RWPE2 (cell line): ENCODE measurements around the gene OTOF.

Experiments
- ATAC-seq: fragments of 200-7000 bp; cut with Tn5 transposase; 3 replicates; pipeline ENCODE4 v1.9.1; 2021; ENCODE audit warnings: low read depth
- DNase-seq: peaks from one replicate; pipeline ENCODE4 v3.0.0-alpha.2; 2020; ENCODE audit warnings: low spot score
- H3K27ac ChIP-seq: fragments of 450-650 bp; 2 replicates; pipeline ENCODE4 v1.5.1; 2017; ENCODE audit warnings: mild to moderate bottlenecking; ENCODE audit not compliant: poor library complexity, severe bottlenecking
- H3K27me3 ChIP-seq: fragments of 250-450 bp; sonication (Bioruptor Pico); 2 replicates; pipeline ENCODE4 v1.5.1; 2021; ENCODE audit warnings: mild to moderate bottlenecking, moderate library complexity; ENCODE audit not compliant: insufficient read depth, poor library complexity, severe bottlenecking
- H3K36me3 ChIP-seq: fragments of 250-450 bp; sonication (Bioruptor Pico); 2 replicates; pipeline ENCODE4 v1.5.1; 2020; ENCODE audit warnings: low read depth, mild to moderate bottlenecking, moderate library complexity
- H3K4me1 ChIP-seq: fragments of 250-450 bp; sonication (Bioruptor Pico); 2 replicates; pipeline ENCODE4 v1.5.1; 2021; ENCODE audit warnings: mild to moderate bottlenecking, moderate library complexity; ENCODE audit not compliant: insufficient read depth, poor library complexity, severe bottlenecking
- H3K4me3 ChIP-seq: fragments of 250-450 bp; sonication (Bioruptor Pico); 2 replicates; pipeline ENCODE4 v1.5.1; 2021; ENCODE audit warnings: mild to moderate bottlenecking, moderate library complexity; ENCODE audit not compliant: severe bottlenecking
- H3K9me3 ChIP-seq: fragments of 250-450 bp; sonication (Bioruptor Pico); 2 replicates; pipeline ENCODE4 v1.5.1; 2021; ENCODE audit warnings: mild to moderate bottlenecking, moderate library complexity; ENCODE audit not compliant: severe bottlenecking
- TF ChIP-seq, protein P1 (sequence below): fragments of 450-650 bp; IDR thresholded peaks from one replicate; pipeline ENCODE4 v1.5.1; 2017; ENCODE audit warnings: mild to moderate bottlenecking, moderate library complexity; ENCODE audit not compliant: poor library complexity, severe bottlenecking

The OTOF gene

DNA sequence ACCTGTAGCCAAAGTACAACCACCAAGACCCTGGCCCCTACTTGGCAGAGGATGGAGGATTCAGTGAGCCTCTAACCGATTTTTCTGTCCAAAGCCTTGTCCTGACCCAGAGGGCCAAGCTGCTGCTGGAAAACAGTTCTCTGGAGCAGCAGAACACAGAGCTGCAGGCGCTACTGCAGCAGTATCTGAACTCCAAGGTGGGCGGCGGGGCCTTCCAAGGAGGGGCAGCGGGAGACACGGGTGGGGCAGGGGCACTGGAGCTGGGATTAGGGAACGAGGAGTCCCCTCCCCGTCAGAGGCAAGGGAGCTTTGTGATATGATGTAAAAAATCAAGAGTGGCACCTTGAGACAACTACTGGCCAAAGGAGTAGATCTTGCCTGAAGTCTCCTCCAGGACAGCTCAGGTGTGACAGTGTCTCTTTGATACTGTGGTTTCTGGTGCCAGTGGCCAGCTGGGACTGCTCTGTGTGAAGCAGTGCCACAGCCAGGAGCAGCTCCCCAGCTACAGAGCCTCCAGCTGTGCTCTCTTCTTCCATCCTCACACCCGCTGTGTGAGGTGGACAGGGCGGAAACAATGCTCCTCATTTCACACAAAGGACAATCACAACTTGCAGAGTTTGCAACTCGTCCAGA lies 22.8 kb downstream of the OTOF start:
- Histone ChIP-seq H3K36me3 (no peaks in the 10 kb centered on the region), H3K27me3 (no peaks in the 10 kb centered on the region), H3K9me3 (no peaks in the 10 kb centered on the region), H3K27ac (no peak overlapping the region), H3K4me1 (no peaks in the 10 kb centered on the region), H3K4me3 (no peak overlapping the region)
- no peak for ATAC-seq
- no peak for DNase-seq
- TF ChIP-seq, protein P1, sequence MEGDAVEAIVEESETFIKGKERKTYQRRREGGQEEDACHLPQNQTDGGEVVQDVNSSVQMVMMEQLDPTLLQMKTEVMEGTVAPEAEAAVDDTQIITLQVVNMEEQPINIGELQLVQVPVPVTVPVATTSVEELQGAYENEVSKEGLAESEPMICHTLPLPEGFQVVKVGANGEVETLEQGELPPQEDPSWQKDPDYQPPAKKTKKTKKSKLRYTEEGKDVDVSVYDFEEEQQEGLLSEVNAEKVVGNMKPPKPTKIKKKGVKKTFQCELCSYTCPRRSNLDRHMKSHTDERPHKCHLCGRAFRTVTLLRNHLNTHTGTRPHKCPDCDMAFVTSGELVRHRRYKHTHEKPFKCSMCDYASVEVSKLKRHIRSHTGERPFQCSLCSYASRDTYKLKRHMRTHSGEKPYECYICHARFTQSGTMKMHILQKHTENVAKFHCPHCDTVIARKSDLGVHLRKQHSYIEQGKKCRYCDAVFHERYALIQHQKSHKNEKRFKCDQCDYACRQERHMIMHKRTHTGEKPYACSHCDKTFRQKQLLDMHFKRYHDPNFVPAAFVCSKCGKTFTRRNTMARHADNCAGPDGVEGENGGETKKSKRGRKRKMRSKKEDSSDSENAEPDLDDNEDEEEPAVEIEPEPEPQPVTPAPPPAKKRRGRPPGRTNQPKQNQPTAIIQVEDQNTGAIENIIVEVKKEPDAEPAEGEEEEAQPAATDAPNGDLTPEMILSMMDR = no peak

DNA sequence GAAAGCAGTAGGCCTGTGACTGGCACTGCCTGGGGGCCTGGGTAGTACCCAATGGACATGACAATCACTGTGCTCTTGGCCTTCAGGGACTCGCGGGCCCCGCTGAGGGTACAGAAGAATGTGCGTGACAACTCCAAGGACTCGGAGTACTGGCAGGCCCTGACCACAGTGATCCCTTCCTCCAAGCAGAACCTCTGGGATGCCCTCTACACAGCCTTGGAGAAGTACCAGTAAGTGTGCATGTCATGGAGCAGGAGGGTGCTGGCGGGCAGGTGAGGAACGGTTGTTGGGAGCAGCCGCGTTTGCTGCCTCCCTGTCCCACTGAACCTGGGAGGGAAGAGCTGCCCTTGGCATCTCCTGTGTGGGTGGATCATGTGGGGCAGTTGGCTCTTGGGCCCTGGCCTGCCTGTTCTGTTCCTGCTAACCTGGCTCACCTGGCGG lies 23.3 kb downstream of the OTOF start:
- Histone ChIP-seq H3K9me3 (no peaks in the 10 kb centered on the region), H3K4me3 (no peak overlapping the region), H3K4me1 (no peaks in the 10 kb centered on the region), H3K27me3 (no peaks in the 10 kb centered on the region), H3K36me3 (no peaks in the 10 kb centered on the region), H3K27ac (no peak overlapping the region)
- DNase-seq = no peak
- TF ChIP-seq, protein P1 = no peak
- ATAC-seq = no peak; the same call in 2 of the 3 replicates

DNA sequence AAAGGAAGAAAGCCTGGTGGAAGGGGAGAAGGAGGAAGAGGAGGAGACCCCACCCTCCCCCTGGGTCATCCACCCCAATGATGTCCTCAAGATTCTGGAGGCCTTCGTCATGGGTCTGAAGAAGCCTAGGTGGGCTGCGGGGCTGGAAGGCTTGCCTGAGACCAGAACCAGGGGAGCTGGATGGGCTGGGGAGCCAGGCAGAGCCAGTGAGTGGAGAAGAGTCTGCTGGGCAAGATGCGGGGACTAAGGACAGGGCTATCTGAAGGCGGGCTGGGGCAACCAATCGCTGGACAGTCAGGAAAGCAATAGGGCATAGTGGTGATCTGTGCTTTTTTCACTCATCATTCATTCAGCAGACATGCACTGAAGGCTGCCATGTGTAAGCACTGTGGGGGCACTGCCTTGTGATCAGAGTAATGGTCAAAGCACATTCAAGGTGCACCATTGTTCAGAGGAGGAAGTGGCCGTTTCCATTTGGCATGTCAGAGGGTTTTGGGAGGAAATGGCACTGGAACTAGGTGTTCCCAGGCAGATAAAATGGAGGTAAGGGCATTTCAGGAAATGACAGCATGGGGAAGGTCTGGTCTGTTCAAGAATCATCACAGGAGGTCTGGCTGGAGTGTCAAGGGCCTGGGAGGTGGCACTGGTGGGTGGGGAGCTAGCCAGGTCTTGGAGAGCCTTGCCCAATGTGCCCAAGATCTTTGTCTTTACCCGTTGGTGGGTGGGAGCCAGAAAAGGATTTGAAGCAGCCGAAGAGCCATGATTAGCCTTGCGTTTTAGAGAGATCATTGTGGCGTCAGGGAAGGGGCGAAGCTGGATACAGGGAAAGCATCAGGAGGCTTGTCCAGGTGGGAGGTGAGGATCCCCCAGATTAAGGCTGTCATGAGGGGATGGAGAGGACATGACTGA lies 24.2 kb downstream of the OTOF start:
- ATAC-seq (no peak), DNase-seq (no peak)
- no peaks in the 10 kb centered on the region for H3K9me3 ChIP-seq
- H3K4me3 ChIP-seq = no peak overlapping the region
- TF ChIP-seq, protein P1 = no peak
- no peaks in the 10 kb centered on the region for H3K27me3 ChIP-seq
- no peaks in the 10 kb centered on the region for H3K36me3 ChIP-seq
- H3K27ac ChIP-seq = no peak overlapping the region
- H3K4me1 ChIP-seq = no peaks in the 10 kb centered on the region

DNA sequence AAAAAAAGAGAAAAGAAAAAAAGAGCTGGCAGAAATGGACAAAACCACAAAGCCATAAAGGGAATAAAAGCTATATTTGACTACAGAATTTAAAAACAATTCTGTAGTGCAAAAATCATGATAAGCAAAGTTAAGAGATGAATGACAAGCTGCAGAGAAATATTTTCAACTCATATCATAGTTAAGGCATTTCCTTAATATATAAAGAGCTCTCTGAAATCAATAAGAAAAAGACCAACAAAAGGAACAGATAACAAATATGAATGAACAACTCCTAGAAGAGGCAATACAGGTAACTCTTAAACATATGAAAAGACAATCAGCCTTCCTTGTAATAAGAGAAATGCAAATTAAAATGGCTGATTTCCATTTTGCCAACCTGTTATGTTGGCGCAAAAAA lies 26.2 kb downstream of the OTOF start:
- no peaks in the 10 kb centered on the region for H3K36me3 ChIP-seq
- DNase-seq = no peak
- H3K4me3 ChIP-seq = no peak overlapping the region
- no peaks in the 10 kb centered on the region for H3K27me3 ChIP-seq
- H3K4me1 ChIP-seq = no peaks in the 10 kb centered on the region
- TF ChIP-seq, protein P1 = no peak
- no peak for ATAC-seq
- no peaks in the 10 kb centered on the region for H3K9me3 ChIP-seq
- H3K27ac ChIP-seq = no peak overlapping the region
